ENCODE results near the gene MSH6. TPM values are rescaled to one million over a fixed set of nuclear protein-coding genes. Genes with fewer than 3 reads are reported as not detected.

Gene MSH6
- polyA plus RNA-seq, 1 experiment, result 43.7 TPM

DNA sequence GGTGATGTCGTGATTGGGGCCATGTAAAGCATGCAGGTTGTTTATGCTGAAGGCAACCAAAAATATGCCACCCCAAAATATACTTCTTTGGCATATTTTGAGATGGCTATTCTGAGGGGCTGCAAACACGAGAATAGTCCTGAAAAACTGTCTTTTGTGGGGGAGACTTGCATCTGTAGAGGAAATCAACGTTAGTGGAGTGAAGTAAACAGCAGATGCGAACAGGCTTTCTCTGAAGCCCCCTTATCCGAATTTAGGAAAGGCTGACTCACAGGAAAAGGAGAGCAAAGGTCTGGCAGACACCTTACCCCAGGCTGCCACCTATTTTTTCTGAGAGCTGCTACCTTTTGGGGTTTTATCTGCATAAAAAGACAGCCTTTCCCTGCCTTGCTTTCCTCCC is 44.6 kb upstream of the MSH6 start:
- no peak overlapping the region for H3K4me3 ChIP-seq (ENCODE audit: low read depth, low read length)
- peaks cover 12% of the 10 kb centered on the region for H3K27me3 ChIP-seq (ENCODE audit: control insufficient read depth, insufficient read depth, low read length)
- H3K9me3 ChIP-seq (ENCODE audit: control insufficient read depth, insufficient read depth, low read length), result no peaks in the 10 kb centered on the region
- H3K27ac ChIP-seq (ENCODE audit: low read depth, low read length), result no peak overlapping the region
- no peak for DNase-seq (ENCODE audit: low read depth, low spot score)
- ChIA-PET POLR2A (no interaction called here), CTCF (interaction anchor here (0.6 kb wide), 1 partner anchor 198 kb away, joined by 3 read pairs; no protein-coding TSS in a partner anchor)
- TF ChIP-seq CTCF (IDR thresholded peaks at IDR 0.05; ENCODE audit: low read depth, low read length), result no peak

DNA sequence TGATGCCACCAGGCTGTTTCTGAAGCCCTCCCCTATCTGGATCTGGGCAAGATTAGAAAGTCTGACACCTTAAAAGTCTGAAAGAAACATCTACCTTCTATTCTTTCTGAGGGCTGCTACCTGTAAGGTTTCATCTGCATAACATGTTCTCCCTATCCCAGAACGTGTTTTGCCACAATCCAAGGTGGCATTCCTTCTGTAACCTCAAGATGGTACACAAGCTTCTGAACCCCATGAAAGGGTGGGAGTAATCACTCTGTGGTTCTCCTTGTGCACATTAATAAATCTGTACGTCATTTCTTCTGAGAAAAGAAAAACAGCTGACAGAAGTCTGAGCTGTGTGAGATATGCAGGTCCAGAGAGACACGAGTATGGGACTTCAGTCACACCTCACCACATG is 41.8 kb upstream of the MSH6 start:
- CTCF ChIA-PET, result no interaction called here
- no peak for DNase-seq (ENCODE audit: low read depth, low spot score)
- no peak for TF ChIP-seq CTCF (IDR thresholded peaks at IDR 0.05; ENCODE audit: low read depth, low read length)
- no peaks in the 10 kb centered on the region for H3K9me3 ChIP-seq (ENCODE audit: control insufficient read depth, insufficient read depth, low read length)
- no peak overlapping the region for H3K27ac ChIP-seq (ENCODE audit: low read depth, low read length)
- H3K27me3 ChIP-seq (ENCODE audit: control insufficient read depth, insufficient read depth, low read length), result peaks cover 14% of the 10 kb centered on the region
- H3K4me3 ChIP-seq (ENCODE audit: low read depth, low read length), result no peak overlapping the region
- POLR2A ChIA-PET, result no interaction called here

GRCh38 chr2:47741637-47742036 is 41.3 kb upstream of the MSH6 start:
- Histone ChIP-seq H3K27me3 (ENCODE audit: control insufficient read depth, insufficient read depth, low read length) (peaks cover 12% of the 10 kb centered on the region), H3K9me3 (ENCODE audit: control insufficient read depth, insufficient read depth, low read length) (no peaks in the 10 kb centered on the region), H3K27ac (ENCODE audit: low read depth, low read length) (no peak overlapping the region), H3K4me3 (ENCODE audit: low read depth, low read length) (no peak overlapping the region)
- DNase-seq (ENCODE audit: low read depth, low spot score), result no peak
- TF ChIP-seq CTCF (IDR thresholded peaks at IDR 0.05; ENCODE audit: low read depth, low read length), result no peak
- CTCF ChIA-PET, result no interaction called here
- POLR2A ChIA-PET, result interaction anchor here (0.6 kb wide), 1 partner anchor 784 kb away, joined by 4 read pairs; no protein-coding TSS in a partner anchor

GRCh38 chr2:47744074-47744473 is 38.9 kb upstream of the MSH6 start:
- ChIA-PET CTCF (interaction anchor here (0.9 kb wide), 1 partner anchor 23 kb away, joined by 4 read pairs; no protein-coding TSS in a partner anchor), POLR2A (no interaction called here)
- peaks cover 6% of the 10 kb centered on the region for H3K27me3 ChIP-seq (ENCODE audit: control insufficient read depth, insufficient read depth, low read length)

GRCh38 chr2:47747878-47748277 is 35.1 kb upstream of the MSH6 start:
- Histone ChIP-seq H3K27me3 (ENCODE audit: control insufficient read depth, insufficient read depth, low read length) (peaks cover 3% of the 10 kb centered on the region), H3K4me3 (ENCODE audit: low read depth, low read length) (no peak overlapping the region), H3K27ac (ENCODE audit: low read depth, low read length) (no peak overlapping the region), H3K9me3 (ENCODE audit: control insufficient read depth, insufficient read depth, low read length) (no peaks in the 10 kb centered on the region)
- TF ChIP-seq CTCF (IDR thresholded peaks at IDR 0.05; ENCODE audit: low read depth, low read length), result no peak
- ChIA-PET CTCF (interaction anchor here (0.6 to 2.6 kb wide), 2 partner anchors 20 to 114 kb away, joined by 5 to 15 read pairs; no protein-coding TSS in a partner anchor), POLR2A (no interaction called here)
- no peak for DNase-seq (ENCODE audit: low read depth, low spot score)

More at GRCh38 chr2:47744074-47744473, 38.9 kb upstream of the MSH6 start:
- DNase-seq (ENCODE audit: low read depth, low spot score), result no peak
- TF ChIP-seq CTCF (IDR thresholded peaks at IDR 0.05; ENCODE audit: low read depth, low read length), result no peak
- H3K27ac ChIP-seq (ENCODE audit: low read depth, low read length), result no peak overlapping the region
- no peak overlapping the region for H3K4me3 ChIP-seq (ENCODE audit: low read depth, low read length)
- no peaks in the 10 kb centered on the region for H3K9me3 ChIP-seq (ENCODE audit: control insufficient read depth, insufficient read depth, low read length)
